ENCODE data around the gene FBLN2. TPM values are rescaled to one million over a fixed set of nuclear protein-coding genes. Genes with fewer than 3 reads are reported as not detected.
A peak's percentile ranks its signal among the peaks of the same experiment; 100 is the strongest.

The FBLN2 gene
- total RNA-seq, 1 donor from 2014 or later: 32.9 TPM

- Histone ChIP-seq H3K27ac (peak overlapping the region; percentile 30), H3K4me1 (peaks cover 9% of the 10 kb centered on the region), H3K36me3 (no peaks in the 10 kb centered on the region), H3K9me3 (no peaks in the 10 kb centered on the region), H3K4me3 (no peak overlapping the region), H3K27me3 (no peaks in the 10 kb centered on the region)
- no peak for DNase-seq
- intact Hi-C loops (cut with DNase I): no loop called here
- peak; percentile 43 for ATAC-seq
- TF ChIP-seq, protein P1, sequence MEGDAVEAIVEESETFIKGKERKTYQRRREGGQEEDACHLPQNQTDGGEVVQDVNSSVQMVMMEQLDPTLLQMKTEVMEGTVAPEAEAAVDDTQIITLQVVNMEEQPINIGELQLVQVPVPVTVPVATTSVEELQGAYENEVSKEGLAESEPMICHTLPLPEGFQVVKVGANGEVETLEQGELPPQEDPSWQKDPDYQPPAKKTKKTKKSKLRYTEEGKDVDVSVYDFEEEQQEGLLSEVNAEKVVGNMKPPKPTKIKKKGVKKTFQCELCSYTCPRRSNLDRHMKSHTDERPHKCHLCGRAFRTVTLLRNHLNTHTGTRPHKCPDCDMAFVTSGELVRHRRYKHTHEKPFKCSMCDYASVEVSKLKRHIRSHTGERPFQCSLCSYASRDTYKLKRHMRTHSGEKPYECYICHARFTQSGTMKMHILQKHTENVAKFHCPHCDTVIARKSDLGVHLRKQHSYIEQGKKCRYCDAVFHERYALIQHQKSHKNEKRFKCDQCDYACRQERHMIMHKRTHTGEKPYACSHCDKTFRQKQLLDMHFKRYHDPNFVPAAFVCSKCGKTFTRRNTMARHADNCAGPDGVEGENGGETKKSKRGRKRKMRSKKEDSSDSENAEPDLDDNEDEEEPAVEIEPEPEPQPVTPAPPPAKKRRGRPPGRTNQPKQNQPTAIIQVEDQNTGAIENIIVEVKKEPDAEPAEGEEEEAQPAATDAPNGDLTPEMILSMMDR (IDR thresholded peaks at IDR 0.05): no peak
Measured at GRCh38 chr3:13540297-13540995, 8.5 kb upstream of the FBLN2 start.

DNA sequence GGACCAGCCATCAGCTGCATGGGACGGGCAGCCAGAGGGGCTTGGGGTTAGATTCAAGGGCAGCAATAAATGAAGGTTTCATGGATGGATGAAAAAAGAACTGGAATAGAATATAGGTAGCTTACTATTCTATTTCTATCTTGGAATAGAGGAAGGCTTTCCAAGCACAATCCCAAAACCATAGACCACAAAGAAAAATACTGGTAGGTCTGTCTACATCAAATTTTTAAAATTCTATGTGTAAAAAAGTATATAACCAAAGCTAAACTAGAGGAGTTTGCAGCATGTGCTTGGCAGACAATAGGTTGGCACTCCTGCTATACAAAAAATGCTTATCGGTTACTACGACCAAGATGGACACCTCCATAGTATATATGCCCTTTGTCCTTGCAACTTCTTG lies 7.2 kb upstream of the FBLN2 start:
- ATAC-seq (no peak), DNase-seq (no peak)
- Histone ChIP-seq H3K4me3 (no peak overlapping the region), H3K27me3 (no peaks in the 10 kb centered on the region), H3K4me1 (peaks cover 9% of the 10 kb centered on the region), H3K27ac (no peak overlapping the region), H3K9me3 (no peaks in the 10 kb centered on the region), H3K36me3 (no peaks in the 10 kb centered on the region)
- intact Hi-C loops (cut with DNase I): no loop called here
- TF ChIP-seq, protein P1 (IDR thresholded peaks at IDR 0.05): no peak

GRCh38 chr3:13542142-13542541 lies 6.8 kb upstream of the FBLN2 start:
- Histone ChIP-seq H3K27ac (no peak overlapping the region), H3K4me3 (no peak overlapping the region), H3K36me3 (no peaks in the 10 kb centered on the region), H3K27me3 (no peaks in the 10 kb centered on the region), H3K9me3 (no peaks in the 10 kb centered on the region), H3K4me1 (peaks cover 9% of the 10 kb centered on the region)
- TF ChIP-seq, protein P1 (IDR thresholded peaks at IDR 0.05): no peak
- no peak for ATAC-seq
- no peak for DNase-seq
- intact Hi-C loops (cut with DNase I): no loop called here

GRCh38 chr3:13543253-13543652 lies 5.7 kb upstream of the FBLN2 start:
- intact Hi-C loops (cut with DNase I): no loop called here

DNA sequence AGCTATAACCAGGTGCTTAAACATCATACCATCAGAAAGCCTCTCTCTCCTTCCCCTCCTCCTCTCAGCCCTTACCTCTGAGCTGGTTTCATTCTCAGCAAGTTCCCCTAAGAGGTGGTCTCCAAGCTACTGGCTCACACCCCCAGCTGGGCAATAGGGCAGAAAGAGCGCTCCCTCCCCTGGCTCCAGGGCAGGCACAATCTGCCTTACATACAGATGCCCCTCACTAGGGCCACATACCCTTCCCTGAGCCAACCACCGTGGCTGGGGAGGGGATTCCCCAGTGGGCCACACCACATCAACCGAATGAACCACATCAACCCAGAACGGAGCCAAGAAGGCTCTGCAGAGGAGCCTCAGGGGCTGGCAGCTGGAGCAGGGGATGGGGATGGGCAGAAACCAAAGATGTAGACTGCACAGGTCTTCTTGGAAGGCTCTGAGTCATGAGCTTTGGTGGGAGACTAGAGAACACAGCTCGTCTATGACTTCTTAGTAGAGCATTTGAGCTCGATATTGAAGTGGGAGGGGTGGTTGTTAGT lies 4.6 kb upstream of the FBLN2 start:
- peaks cover 15% of the 10 kb centered on the region for H3K4me1 ChIP-seq
- TF ChIP-seq, protein P1 (IDR thresholded peaks at IDR 0.05): no peak
- DNase-seq (no peak), ATAC-seq (no peak)
- no peak overlapping the region for H3K4me3 ChIP-seq
- no peaks in the 10 kb centered on the region for H3K9me3 ChIP-seq
- intact Hi-C loops (cut with DNase I): no loop called here
- no peaks in the 10 kb centered on the region for H3K36me3 ChIP-seq
- peaks cover 8% of the 10 kb centered on the region for H3K27me3 ChIP-seq
- no peak overlapping the region for H3K27ac ChIP-seq

More at GRCh38 chr3:13543253-13543652, 5.7 kb upstream of the FBLN2 start:
- Histone ChIP-seq H3K4me3 (no peak overlapping the region), H3K27ac (no peak overlapping the region), H3K27me3 (peaks cover 3% of the 10 kb centered on the region), H3K9me3 (no peaks in the 10 kb centered on the region), H3K4me1 (peaks cover 10% of the 10 kb centered on the region), H3K36me3 (no peaks in the 10 kb centered on the region)
- DNase-seq: no peak
- TF ChIP-seq, protein P1 (IDR thresholded peaks at IDR 0.05): no peak
- ATAC-seq: peak; percentile 19

Measured in upper lobe of right lung (tissue), 1 donor.